ENCODE results near the gene TAL1. TPM values are rescaled to one million over a fixed set of nuclear protein-coding genes. Genes with fewer than 3 reads are reported as not detected.
"Not testable (repeated sequence)": the region's sequence is repeated elsewhere in the genome, so short reads cannot be mapped to it uniquely, and the experiment has no call there.

Gene TAL1
- total RNA-seq (2014; rRNA removed; shearing (Covaris generic)) = not detected in 2 replicates

DNA sequence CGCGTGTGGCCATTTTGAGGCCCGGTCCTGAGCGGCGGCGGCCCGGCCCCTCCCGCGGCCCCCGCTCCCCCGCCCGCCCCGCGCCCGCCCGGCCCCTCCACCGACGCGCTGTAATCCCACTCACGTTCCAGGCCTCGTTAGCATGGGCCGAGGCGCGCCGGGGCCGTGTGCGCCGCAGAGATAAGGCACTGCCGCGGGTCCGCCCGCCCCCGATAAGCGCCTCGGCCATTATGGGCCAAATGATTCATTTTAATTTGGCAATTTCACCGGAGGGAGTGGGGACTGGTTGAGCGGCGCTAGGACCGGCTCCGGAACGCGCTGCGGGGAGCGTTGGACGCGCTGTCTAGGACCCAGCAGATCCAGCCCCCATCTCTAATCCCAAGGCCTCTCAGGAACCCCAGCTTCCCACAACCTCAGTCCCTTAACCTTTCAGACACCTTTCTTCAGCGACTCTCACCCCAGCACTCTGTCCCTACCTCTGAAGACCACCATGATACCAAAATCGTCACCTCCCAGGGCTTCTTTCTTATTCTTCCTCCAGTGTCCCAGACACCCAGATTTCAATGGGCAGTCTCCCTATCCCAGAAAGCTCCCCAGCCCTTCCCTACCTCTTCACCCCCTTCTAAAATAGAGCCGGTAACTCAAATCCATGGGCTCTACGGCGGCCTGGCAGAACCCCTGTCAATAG, at the start of gene TAL1:
TSS of gene TAL1 (minus strand) at position 39 of the 688 bp plus-strand sequence. CDS start 6,337 bp downstream, outside the sequence.
- DNase-seq (ENCODE audit: low spot score) = no peak

DNA sequence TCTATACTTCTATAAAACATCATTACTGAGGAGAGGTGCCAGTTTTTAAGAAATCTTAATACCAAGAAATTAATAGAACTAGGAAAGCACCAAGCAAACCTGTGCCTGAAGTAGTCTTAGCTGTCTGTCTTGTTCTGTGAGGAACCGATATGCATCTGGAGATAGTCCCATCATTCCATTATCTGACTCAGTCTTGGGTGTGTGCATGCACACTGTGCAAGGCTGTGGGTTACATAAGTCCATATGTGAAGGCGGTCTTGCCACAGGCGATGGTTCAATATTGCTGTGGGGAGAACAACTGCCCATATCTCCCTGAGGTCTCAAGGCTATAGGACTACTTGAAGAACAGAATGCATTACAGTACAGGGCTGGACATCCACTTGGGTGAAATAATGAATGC, 48.1 kb upstream of the TAL1 start:
- no peak for DNase-seq (ENCODE audit: low spot score)

DNA sequence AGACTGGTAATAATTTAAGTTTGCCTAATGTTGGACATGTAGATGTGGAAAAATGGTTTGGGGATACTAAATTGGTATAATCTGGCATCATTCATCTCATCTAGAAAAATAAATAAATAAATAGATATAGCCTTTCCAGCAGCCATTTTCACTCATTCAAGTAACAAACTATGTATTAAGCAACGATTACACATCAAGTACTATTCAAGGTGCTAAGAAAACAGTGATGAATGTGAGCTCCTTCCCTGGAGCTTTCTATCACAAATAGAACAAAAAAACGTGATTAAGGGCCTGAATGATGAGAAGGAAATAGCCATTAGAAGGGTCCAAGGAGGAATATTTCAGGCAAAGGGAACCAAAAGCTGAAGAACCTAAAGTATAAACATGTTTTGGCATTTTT, 44.8 kb upstream of the TAL1 start:
- DNase-seq (ENCODE audit: low spot score) = no peak

DNA sequence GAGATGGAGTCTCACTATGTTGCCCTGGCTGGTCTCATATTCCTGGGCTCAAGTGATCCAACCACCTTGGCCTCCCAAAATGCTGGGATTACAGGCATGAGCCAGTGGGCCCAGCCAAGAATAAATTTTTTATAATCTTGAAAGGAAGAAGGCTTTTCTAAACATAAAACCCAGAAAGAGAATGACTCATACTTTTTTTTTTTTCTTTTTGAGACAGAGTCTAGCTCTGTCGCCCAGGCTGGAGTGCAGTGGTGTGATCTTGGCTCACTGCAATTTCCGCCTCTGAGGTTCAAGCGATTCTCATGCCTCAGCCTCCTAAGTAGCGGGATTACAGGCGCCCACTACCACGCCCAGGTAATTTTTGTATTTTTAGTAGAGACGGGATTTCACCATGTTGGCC, 43.8 kb upstream of the TAL1 start:
- DNase-seq (ENCODE audit: low spot score) = not testable (repeated sequence)

- not testable (repeated sequence) for DNase-seq (ENCODE audit: low spot score)
Measured at GRCh38 chr1:47265529-47265928, 33.5 kb upstream of the TAL1 start.

DNA sequence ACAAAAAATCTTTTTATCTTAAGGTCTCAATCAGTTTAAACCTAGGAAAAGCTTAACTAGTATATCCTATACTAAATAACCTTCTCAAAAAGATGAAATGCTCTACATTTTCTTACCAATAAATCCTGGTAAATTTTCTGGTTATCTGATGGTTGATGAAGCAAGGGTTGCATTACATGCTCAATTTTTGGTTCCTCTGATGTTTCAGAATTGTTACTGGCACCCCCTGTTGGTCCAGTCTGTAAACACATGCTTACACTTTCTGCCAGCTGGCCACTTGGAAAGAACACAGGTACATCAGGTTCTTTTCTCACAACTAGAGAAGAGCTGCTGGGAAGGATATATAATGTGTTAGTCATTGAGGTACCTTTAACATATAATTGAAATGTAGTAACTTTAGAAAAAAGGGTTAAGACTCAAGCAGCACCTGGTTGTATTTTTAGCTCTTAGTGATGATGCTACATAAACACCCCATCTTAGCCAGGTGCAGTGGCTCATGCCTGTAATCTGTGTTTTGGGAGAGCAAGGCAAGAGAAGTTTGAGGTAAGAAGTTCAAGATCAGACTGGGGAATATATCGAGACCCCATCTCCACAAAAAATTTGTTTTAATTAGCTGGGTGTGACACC, 30.9 kb upstream of the TAL1 start:
- DNase-seq (ENCODE audit: low spot score) = peak; percentile 76

GRCh38 chr1:47257224-47257623, 25.2 kb upstream of the TAL1 start:
- no peak for DNase-seq (ENCODE audit: low spot score)

DNA sequence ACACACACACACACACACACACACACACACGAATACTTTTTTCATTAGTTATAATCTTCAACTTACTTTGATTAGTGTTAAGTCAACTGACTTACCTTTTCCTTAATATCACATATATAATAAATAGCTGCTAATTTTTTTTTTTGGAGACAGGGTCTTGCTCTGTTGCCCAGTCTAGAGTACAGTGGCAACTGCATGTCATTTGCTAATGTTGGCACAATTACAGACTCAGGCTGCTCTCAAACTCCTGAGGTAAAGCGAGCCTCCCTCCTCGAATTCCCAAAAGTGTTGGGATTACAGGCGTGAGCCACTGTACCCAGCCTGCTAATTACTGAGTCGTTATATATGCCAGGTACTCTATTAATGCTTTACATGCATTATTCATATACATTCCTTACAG, 20.8 kb upstream of the TAL1 start:
- DNase-seq (ENCODE audit: low spot score) = no peak

- DNase-seq (ENCODE audit: low spot score) = no peak
Measured at GRCh38 chr1:47252369-47252768, 20.3 kb upstream of the TAL1 start.

GRCh38 chr1:47249755-47250154, 17.7 kb upstream of the TAL1 start:
- DNase-seq (ENCODE audit: low spot score) = no peak

GRCh38 chr1:47244339-47244862, 12.4 kb upstream of the TAL1 start:
- DNase-seq (ENCODE audit: low spot score) = no peak

GRCh38 chr1:47243910-47244309, 11.9 kb upstream of the TAL1 start:
- DNase-seq (ENCODE audit: low spot score) = no peak

DNA sequence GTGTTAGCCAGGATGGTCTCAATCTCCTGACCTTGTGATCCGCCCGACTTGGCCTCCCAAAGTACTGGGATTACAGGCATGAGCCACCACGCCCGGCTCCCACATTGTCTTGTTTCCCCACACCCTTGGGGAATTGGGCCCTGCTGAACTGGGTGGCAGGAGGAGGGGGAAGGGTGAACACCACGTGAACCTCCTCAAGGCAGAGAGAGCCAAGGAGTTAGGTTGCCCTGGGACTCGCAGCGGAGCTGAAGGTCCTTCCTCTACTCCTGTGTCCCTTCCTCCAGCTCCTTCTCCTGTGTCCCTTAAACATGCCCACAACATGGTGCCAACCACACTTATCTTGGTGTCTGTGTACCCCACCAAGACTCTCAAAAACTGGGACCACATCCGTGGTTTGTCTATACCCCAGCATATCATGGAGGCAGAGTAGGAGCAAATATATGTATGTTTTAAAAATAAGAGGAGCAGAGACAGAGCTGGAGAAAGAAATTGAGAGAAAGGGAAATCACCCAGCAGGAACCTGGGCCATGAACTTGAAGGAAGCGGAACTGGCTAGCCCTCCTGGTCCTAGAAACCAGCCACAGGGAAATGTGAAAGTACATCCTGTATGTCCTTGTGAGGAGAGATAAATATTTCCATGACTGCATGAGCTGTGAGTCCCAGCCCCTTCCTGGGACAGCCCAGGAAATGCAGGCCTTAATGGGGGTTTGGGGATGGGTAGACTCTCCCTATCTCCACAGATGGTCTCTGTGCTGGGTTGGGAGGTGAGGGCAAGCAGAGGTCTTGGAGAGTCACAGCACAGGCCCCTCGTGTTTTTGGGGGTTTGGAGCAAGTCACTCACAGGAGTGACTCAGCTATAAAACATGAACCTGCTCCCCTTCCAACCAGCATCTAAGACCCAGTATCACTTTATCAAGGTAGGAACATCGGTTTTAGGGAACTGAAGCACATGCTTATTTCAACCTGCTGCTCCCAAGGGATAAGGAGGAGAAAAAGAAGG, 9.4 kb upstream of the TAL1 start:
- no peak for DNase-seq (ENCODE audit: low spot score)

DNA sequence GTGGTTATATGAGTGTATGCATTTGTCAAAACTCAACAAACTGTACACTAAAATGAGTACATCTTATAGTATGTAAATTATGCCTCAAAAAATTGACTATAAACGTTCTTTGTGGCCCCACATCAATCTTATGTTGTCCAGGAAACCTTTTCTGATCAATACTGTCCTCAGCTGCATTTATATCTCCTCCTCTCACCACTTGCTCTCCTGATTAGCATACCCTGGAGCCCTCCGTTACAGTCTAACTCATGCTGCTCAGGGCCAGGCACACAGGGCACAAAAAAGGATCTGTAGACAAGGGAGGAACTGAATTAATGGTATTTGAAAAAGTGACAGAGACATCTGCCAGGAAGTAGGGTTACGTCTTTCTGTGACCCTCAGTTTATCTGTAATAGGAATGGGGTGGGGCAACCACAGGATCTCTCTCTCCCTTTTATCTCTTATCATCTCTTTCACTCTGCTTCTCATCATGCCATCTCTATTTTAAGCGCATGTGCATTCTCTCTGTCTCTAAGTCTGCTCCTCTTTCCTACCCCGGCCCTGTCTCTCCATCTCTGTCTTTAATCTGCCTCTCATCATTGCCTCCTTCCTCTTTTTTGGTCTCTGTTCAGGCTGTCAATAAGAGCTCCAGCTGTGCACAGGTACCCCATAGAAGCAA, 7.0 kb upstream of the TAL1 start:
- DNase-seq (ENCODE audit: low spot score) = no peak

DNA sequence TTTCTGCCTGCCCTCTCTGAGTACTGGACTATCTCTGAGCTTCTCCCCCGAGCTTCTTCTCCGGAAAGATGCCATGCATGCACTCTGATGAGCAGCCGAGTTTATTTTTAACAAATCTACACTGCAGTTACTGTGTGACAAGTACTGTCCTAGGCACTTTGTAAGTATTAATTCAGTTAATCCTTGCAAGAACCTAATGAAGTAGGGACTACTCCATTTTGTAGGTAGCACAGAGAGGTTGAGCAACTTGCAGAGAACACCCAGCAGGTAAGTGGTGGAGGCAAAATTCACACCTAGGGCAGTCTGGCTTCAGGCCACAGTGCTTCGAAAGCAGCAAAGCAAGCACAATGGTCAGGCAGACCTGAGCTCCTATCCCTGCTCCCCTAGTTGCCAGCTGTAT, 3.8 kb upstream of the TAL1 start:
- no peak for DNase-seq (ENCODE audit: low spot score)

DNA sequence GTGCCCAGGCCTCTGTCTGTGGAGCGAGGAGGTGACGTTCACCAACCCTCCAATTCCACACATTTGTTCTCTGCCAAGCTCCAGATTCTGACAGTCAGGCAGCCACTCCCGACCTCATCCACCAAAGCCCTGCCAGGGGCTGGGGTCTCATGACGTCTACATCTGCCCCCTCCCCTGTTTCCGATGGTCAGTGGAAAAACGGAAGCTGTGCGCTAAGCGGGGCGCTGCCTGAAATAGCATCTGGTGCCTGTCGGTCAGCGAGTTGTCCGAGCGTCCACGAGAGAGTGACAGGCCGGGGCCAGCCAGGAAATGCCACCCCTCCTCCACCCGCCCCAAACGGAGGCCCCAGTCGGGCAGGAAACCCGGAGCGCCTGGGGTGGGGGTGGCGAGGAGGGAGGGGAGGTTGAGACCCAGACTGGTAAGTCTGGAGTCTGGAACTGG, 3.2 kb upstream of the TAL1 start:
- no peak for DNase-seq (ENCODE audit: low spot score)

- DNase-seq (ENCODE audit: low spot score) = no peak
Measured at GRCh38 chr1:47233186-47233585, 1.2 kb upstream of the TAL1 start.

DNA sequence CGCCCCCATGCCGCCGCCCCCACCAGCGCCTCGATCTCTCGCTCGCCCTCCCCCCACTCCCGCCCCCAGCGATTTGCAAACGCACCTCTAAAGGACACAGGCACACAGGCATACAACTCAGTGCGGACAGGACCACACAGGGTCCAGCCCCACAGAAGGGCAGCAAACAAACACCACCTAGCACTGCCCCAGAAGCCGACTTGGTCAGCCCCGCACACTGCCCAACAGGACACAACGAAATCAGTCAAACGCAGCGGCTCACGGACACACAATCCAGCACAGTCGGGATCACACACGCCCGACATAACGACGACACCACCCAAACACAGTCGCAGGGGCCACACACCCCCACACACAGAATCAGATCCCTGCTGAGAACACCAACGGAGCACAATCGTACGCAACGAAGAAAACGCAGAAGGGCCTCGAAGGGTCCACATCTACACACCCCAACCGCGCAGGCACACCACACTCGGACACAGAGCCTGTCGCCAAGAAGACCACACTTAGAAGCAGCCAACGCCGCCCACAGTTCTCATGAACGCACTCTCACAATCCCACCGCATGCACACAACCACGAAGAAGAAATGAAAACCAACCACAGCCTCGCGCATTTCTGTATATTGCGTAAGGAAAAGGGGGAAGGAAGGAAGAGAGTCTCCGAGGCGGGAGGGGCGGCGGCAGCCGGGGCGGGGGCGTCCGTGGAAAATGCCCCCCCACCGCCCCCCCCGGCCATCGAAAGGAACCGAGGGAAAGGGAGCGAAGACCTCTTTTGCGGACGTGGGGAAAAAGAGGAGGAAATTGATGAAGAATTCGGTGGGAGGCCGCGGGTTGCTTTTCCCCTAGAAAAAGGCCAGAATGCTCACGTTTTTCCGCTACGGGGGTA, 481 bp downstream of the TAL1 start:
- DNase-seq (ENCODE audit: low spot score) = no peak

DNA sequence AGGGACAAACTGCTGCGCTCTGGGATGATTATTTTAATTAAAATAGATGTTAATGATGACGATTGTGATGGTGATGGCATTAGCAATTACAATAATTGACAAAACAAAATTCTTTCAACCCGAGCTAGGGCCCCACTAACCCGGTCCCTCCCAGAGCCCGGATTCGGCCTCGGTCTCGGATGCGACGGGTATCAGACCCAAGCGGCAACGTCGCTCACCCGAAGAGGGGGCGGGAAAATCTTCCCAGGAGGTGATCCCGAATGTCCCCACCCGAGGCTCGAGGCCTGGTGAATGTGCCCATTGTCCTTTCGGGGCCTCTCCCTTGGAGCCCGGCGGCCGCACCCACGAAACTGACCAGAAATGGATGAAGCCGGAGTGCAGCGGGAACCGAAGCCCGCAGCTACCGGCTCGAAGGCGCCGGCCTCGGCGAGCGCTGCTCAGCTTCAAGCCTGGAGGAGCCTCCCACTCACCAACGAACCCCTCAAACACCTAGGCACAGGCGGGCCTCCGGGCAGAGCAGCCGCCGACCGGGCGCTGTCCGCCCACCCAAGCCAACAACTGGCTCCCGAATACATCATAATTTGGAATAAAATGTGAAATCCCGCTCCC, 1.2 kb downstream of the TAL1 start:
- DNase-seq (ENCODE audit: low spot score) = no peak
